Measurements from ENCODE around the gene PTPN1.
"Not testable (repeated sequence)": the region's sequence is repeated elsewhere in the genome, so short reads cannot be mapped to it uniquely, and the experiment has no call there.

PTPN1 gene

DNA sequence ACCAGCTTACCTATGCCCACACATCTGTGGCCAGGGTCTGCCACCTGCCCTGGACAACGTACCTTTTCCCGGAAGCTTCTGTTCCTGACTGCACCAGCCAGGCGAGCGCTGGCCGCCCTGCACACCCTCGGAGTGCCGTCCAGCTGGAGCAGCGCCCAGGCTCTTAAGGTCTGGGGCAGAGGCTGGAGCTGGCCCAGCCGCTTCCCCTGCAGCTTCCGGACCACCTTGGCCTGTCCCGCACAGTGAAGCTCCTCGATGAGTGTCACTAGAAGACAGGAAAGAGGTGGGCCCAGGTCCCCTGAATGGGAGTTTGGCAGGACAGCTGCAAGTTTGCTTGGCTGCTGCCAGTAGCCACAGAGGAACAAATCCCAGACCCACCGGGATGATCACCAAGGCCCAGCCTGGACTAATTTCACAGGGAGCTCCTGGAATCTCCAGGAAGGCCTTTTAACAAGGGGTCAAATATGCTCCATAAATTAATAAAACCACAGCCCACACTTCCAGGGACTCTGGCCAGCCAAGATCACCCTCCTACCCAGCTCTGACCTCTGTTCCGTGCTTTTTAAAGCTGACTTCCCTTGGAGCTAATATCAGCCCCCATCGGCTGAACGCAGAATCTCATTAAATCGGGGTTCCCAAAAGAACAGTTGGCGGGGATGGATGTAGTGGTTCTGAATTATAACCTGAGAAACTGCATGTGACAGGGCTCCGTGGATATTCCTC is 82.3 kb downstream of the PTPN1 start:
- DNase-seq: no peak
- no peak for ATAC-seq

DNA sequence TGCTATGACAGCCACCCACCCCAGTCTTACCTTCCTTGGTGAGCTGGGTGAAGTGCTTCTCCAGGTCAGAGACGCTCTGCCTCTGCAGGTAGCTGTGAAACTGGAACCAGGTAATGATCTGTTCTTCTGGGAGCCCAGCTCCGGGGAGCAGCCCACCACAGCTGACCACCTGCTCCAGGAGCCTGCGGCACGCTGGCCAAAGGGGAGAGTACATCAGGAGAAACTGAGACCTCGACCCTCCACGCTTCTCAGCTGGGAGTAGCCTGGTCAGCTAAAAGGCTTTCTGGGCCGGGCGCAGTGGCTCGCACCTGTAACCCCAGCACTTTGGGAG is 82.8 kb downstream of the PTPN1 start:
- no peak for DNase-seq
- no peak for ATAC-seq

- no peak for ATAC-seq
- no peak for DNase-seq
Observed at GRCh38 chr20:50594231-50594590, 84.0 kb downstream of the PTPN1 start.

GRCh38 chr20:50594591-50595432 is 84.6 kb downstream of the PTPN1 start:
- ATAC-seq (no peak), DNase-seq (no peak)

- no peak for DNase-seq
- no peak for ATAC-seq
Observed at GRCh38 chr20:50595433-50595895, 85.3 kb downstream of the PTPN1 start.

GRCh38 chr20:50595988-50596693 is 86.0 kb downstream of the PTPN1 start:
- ATAC-seq (no peak), DNase-seq (no peak)

DNA sequence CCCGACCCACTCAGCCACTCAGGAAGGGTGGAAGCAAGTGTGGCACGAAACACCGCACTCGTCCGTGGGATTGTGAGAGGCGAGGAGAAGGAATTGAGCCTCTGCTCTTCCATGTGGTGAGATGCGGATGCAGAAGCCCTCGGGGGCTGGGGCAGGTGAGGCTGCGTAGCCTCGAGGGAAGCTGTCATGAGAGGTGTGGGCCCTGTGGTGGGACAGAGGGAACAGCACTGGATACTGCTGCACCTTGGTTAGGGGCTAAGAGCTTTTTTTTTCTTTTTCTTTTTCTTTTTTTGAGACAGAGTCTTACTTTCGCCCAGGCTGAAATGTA is 86.5 kb downstream of the PTPN1 start:
- DNase-seq (no peak), ATAC-seq (no peak)

- no peak for ATAC-seq
- no peak for DNase-seq
Observed at GRCh38 chr20:50597406-50597969, 87.3 kb downstream of the PTPN1 start.

GRCh38 chr20:50598074-50598473 is 87.9 kb downstream of the PTPN1 start:
- no peak for ATAC-seq

DNA sequence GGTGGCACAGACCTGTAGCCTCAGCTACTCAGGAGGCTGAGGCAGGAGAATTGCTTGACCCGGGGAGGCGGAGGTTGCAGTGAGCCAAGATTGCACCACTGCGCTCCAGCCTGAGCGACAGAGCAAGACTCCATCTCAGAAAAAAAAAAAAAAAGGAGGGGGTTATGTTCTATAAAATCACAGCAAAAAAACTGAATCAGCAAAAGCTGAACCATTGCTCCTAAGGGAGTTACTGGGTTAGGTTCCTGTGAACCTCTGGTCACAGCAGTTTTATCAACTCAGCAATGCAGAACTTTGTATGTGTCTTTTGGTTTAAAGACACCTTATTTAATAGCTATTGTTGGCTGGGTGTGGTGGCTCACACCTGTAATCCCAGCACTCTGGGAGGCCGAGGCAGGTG is 88.6 kb downstream of the PTPN1 start:
- ATAC-seq, DNase-seq: not testable (repeated sequence)

More at GRCh38 chr20:50598074-50598473, 87.9 kb downstream of the PTPN1 start:
- no peak for DNase-seq

DNA sequence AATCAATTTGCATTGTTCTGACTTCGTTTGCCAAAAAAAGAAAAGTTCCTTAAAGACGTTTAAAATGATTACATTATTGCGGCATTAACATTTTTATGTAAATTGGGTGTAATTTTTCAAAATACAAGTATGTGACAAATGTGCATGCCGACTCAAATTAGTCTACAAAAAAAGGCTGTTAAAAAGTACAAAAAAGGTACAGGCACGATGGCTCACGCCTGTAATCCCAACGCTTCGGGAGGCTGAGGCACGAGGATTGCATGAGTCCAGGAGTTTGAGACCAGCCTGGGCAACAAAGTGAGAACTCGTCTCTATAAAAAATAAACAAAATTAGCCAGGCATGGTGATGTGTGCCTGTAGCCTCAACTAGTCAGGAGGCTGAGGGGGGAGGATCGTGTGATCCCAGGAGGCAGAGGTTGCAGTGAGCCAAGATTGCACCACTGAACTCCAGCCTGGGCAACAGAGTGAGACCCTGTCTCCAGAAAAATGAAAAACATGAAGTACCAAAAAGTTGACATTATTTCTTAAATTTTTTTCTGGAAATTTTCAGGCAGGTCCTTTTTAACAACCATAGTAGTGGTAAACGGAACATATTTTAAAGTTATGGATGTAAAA is 90.2 kb downstream of the PTPN1 start:
- DNase-seq (no peak), ATAC-seq (no peak)

DNA sequence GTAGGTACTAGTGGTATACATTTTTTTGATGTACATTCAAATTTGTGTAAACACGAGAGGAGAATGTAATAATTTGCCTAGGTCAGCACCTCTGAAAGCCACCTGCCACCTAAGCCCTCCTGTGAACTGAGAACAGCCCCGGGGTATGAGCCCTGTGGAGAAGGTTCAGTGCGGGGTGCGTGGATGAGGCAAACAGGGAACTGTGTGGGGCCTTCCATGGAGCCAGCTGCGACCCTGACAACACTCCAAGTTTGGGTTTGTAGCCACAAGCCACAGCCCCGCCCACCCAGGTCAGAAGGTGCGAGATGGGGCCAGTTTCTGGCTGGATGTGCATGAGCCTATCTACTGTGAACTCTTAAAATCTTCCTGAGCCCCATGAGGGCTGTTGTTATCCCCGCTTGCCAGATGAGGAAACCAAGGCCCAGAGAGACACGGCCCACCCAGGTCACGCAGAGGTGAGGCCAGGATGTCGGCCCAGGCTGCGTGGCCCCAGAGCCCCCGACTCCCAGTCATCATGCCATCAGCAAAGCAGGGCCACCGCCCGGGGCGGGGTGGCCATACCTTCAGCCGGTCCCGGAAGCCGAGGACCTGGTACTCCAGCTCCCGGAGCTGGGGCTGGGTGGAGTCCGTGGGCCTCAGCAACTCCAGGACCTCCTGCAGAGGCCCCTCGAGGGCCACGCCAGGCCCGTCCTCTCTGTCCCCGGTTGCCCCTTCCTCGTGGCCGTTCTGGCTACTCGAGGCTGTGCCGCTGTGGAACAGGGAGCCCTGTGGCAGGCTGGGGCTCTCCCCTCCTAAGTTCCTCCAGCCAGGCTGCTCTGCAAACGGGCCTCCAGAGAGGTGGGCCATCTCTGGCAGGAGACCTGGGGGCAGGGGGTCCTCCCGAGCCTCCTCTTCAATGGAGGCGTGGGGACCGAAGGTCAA is 91.6 kb downstream of the PTPN1 start:
- DNase-seq (peak; percentile 24), ATAC-seq (no peak)

DNA sequence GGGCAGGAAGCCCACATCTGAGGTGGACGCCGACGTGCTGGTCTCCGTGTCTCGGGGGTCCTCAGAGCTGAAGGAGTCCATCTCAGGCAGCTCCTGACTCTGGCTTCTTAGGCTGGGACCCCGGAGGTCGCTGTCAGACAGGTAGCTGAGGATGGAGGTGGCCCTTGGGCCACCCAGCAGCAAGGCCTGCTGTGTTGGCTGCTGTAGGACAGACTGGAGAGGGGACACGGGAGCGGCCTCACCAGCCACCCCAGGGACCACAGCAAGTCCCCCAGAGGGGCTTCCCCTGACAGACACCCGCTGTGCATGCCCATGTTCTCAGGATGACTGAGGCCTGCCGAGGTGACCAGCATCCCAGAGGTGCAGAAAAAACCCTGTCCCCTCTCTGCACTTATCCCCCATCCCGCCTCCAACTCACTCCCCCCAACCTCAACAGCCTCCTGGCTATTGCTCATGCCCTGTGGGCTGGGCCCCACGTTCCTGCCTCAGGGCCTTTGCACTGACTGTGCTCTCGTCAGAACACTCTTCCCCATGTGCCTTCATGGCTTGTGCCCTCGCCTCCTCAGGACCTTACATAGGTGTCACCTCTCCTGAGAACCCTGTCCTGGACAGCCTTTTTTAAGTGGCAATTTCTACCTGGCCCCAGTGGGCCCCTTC is 92.4 kb downstream of the PTPN1 start:
- no peak for DNase-seq

GRCh38 chr20:50604451-50604850 is 94.3 kb downstream of the PTPN1 start:
- no peak for ATAC-seq

More for the DNA sequence above, 92.4 kb downstream of the PTPN1 start:
- no peak for ATAC-seq

GRCh38 chr20:50605136-50605535 is 95.0 kb downstream of the PTPN1 start:
- ATAC-seq (no peak), DNase-seq (no peak)

More at GRCh38 chr20:50604451-50604850, 94.3 kb downstream of the PTPN1 start:
- DNase-seq: no peak

DNA sequence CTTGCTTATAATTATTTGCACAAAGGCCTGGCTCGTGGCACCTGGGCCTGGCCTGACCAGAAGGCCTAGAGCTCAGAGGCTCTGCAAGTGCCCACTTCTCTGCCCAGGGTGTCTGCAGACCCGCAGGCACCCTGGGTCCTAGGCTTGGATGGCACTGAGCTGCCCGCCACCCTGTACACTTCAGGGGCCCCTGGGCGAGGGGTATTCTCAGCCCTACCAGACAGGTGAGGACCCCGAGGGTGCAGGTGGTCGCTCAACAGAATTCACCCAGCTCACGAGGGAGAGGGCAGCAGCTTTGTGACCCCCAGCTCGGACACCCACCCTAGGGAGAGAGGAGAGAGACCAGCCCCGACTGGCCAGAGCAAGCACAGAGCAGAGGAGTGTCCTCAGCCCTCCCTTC is 97.3 kb downstream of the PTPN1 start:
- DNase-seq (no peak), ATAC-seq (no peak)

GRCh38 chr20:50607850-50608749 is 97.9 kb downstream of the PTPN1 start:
- no peak for ATAC-seq
- no peak for DNase-seq

DNA sequence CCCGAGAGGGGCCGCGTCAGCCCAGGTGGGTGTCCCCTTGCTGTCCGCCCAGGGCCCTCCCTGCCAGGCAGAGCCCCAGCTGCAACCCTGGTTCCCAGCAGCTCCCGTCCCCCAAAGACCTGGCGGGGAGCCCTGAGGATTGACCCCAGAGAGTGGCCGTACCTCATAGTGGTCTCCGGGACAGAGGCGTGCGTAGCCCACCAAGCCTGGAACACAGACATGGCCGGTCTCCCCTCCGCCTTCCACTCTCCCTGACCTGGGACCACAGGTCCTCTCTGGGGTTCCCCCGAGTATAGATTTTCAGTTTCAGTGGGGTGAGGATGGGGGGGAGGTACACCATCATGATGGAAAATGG is 98.5 kb downstream of the PTPN1 start:
- DNase-seq: no peak
- ATAC-seq: no peak

GRCh38 chr20:50609438-50609989 is 99.3 kb downstream of the PTPN1 start:
- DNase-seq: no peak
- no peak for ATAC-seq
